ENCODE results near the gene CWF19L2.

The CWF19L2 gene

DNA sequence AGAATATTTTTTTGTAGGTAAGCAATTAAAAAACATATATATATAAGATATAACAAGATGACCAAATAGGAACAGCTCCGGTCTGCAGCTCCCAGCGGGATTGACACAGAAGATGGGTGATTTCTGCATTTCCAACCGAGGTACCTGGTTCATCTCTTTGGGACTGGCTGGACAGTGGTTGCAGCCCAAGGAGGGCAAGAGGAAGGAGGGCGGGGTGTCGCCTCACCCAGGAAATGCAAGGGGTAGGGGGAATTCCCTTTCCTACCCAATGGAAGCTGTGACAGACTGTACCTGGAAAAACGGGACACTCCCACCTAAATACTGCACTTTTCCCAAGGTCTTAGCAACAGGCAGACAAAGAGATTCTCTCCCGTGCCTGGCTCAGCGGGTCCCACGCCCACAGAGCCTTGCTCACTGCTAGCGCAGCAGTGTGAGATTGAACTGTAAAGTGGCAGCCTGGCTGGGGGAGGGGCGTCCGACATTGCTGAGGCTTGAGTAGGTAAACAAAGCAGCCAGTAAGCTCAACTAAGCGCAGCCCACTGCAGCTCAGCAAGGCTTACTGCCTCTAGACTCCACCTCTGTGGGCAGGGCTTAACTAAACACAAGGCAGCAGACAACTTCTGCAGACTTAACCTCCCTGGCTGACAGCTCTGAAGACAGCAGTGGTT is 163.8 kb downstream of the CWF19L2 start:
- in situ Hi-C loops (cut with MboI; ENCODE audit: low sequenced_read_pairs, unreplicated experiment) = no loop called here
- DNase-seq (ENCODE audit: low spot score) = no peak

DNA sequence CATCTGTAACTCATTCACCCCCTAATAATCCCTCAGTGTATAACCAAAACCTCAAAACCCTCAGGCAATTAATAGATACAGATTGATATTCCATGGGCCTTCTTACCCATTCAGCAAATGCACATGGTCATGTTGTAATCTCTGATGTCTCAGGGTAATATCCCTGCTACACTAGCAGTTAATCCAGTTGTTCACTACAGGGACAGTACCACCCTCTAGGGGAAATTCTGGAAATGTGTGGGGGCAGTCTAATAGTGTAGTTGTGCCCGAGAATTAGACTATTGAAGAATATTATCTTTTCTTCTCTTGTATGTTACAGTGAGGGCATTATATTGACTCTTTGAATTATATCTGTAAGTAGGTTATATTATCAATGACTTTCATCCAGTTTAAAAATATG is 175.4 kb downstream of the CWF19L2 start:
- in situ Hi-C loops (cut with MboI; ENCODE audit: low sequenced_read_pairs, unreplicated experiment) = no loop called here
- TF ChIP-seq, protein P1, sequence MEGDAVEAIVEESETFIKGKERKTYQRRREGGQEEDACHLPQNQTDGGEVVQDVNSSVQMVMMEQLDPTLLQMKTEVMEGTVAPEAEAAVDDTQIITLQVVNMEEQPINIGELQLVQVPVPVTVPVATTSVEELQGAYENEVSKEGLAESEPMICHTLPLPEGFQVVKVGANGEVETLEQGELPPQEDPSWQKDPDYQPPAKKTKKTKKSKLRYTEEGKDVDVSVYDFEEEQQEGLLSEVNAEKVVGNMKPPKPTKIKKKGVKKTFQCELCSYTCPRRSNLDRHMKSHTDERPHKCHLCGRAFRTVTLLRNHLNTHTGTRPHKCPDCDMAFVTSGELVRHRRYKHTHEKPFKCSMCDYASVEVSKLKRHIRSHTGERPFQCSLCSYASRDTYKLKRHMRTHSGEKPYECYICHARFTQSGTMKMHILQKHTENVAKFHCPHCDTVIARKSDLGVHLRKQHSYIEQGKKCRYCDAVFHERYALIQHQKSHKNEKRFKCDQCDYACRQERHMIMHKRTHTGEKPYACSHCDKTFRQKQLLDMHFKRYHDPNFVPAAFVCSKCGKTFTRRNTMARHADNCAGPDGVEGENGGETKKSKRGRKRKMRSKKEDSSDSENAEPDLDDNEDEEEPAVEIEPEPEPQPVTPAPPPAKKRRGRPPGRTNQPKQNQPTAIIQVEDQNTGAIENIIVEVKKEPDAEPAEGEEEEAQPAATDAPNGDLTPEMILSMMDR (IDR thresholded peaks at IDR 0.05; ENCODE audit: borderline replicate concordance, control extremely low read depth, extremely low read depth, insufficient read depth, missing control alignments) = no peak
- DNase-seq (ENCODE audit: low spot score) = no peak

More for the DNA sequence above, 163.8 kb downstream of the CWF19L2 start:
- TF ChIP-seq, protein P1 (IDR thresholded peaks at IDR 0.05; ENCODE audit: borderline replicate concordance, control extremely low read depth, extremely low read depth, insufficient read depth, missing control alignments) = no peak

Measured in GM13976 (cell line).